Amygdala (tissue), 56 donors: ENCODE data around the gene PLA2G10.
"Not testable (repeated sequence)": the region's sequence is repeated elsewhere in the genome, so short reads cannot be mapped to it uniquely, and the experiment has no call there.

Experiments used
- DNase-seq, 56 donors: peaks; one replicate each; lab custom pipeline; 2025; lab: John Stamatoyannopoulos, UW

Gene PLA2G10, protein sequence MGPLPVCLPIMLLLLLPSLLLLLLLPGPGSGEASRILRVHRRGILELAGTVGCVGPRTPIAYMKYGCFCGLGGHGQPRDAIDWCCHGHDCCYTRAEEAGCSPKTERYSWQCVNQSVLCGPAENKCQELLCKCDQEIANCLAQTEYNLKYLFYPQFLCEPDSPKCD

DNA sequence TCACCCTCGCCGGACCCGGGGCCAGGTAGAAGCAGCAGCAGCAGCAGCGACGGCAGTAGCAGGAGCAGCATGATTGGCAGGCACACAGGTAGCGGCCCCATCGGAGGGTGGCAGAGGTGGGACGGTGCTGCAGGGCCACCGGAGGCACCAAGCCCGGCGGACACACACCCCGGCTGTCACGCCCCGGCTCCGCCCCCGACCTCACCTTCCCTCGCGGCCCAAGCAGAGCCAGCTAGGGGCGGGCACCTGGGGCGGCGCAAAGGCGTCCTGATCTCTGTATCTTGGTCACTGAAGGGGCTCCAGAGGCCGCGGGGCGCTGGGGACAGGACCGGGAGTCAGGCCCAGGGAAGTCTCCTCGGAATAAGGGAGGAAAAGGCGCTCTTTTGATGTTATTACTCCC is at the start of gene PLA2G10:
TSS of gene PLA2G10 (minus strand) at position 180 of the 400 bp plus-strand sequence. CDS start at position 101, 79 bp downstream.
- DNase-seq = not testable (repeated sequence)

DNA sequence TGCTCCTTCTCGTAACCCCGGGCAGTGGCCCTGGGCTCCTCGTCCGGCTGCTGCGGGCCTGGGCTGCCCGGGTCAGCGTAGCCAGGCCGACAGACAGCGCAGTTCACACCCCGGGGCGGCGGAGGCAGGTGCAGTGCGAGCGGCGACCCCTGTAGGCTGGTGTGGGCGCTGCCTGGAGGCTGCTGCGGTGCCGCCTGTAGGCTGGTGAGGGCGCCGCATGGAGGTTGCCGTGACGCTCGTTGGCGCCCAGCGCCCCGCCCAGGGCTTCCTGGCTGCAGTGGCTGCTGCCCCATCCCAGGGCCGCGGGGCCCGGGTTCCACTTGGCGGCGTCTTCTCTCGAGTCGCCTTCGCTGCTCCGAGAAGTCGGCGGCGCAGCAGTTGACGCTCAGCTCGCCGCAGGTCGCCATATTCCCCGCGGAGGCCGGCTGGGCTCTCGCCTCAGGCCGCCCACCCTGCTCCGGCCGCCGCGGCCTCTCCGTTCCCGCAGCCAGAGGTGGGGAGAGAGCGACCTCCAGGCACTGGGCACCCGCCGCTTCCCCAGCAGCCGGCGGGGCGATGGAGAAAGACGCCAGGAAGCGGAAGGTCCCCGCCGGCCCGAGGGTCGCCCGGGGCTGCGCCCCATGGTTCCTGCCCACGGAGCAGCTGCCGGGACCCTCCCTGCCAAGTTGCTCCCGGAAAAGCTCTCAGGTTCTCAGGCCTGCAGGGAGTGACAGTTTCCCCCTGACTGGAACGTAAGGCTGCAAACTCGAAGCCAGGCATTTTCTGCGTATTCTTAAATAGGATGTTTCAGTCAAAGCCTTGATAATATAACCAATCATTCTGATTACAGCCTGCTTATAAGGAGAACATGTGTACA is 48.4 kb upstream of the PLA2G10 start, which contains the start of gene NPIPA2:
TSS of gene NPIPA2 (plus strand) at position 261 of the 856 bp plus-strand sequence. CDS start 5,533 bp downstream, outside the sequence.
- not testable (repeated sequence) for DNase-seq

DNA sequence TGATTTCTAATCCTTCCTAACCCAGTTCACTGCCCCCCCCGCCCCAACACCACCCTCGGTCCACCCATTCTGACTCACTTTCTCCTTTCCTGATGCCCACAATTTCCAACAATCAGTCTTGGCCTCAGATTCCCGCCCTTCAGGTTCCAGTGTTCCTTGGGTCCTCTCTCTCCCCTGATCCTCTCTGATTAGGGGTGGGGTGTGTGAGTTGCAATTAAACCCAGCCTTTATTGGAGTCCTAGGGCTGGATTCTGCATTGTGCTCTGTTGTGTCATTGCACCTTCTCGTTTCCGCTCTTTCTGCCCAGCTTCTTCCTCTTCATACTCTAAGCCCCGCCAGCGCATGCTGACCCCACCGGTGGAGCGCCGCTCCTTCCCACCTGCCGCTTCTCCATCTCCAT is 47.7 kb upstream of the PLA2G10 start:
- not testable (repeated sequence) for DNase-seq

DNA sequence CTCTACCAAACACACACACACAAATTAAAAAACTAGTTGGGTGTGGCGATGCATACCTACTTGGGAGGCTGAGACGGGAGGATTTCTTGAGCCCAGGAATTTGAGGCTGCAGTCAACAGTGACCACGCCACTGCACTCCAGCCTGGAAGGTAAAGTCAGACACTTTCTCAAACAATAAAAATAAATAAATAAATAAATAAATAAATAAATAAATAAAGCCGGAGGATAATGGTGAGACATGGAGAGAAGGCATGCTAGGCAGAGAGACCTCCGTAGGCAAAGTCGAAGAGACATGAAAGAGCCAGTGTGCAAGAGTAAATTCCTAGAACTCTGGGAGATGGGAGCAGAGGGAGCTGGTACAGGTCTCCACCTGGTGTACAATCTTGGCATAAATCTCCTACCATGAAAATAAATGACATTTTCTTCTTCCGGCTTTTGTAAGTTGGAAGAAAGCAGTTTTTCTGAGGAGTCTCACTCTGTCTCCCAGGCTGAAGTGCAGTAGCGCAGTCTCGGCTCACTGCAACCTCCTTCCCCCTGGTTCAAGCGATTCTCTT is 46.8 kb upstream of the PLA2G10 start:
- DNase-seq = not testable (repeated sequence)

DNA sequence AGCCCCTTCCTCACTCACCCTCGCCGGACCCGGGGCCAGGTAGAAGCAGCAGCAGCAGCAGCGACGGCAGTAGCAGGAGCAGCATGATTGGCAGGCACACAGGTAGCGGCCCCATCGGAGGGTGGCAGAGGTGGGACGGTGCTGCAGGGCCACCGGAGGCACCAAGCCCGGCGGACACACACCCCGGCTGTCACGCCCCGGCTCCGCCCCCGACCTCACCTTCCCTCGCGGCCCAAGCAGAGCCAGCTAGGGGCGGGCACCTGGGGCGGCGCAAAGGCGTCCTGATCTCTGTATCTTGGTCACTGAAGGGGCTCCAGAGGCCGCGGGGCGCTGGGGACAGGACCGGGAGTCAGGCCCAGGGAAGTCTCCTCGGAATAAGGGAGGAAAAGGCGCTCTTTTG is 39.1 kb upstream of the PLA2G10 start:
- not testable (repeated sequence) for DNase-seq

DNA sequence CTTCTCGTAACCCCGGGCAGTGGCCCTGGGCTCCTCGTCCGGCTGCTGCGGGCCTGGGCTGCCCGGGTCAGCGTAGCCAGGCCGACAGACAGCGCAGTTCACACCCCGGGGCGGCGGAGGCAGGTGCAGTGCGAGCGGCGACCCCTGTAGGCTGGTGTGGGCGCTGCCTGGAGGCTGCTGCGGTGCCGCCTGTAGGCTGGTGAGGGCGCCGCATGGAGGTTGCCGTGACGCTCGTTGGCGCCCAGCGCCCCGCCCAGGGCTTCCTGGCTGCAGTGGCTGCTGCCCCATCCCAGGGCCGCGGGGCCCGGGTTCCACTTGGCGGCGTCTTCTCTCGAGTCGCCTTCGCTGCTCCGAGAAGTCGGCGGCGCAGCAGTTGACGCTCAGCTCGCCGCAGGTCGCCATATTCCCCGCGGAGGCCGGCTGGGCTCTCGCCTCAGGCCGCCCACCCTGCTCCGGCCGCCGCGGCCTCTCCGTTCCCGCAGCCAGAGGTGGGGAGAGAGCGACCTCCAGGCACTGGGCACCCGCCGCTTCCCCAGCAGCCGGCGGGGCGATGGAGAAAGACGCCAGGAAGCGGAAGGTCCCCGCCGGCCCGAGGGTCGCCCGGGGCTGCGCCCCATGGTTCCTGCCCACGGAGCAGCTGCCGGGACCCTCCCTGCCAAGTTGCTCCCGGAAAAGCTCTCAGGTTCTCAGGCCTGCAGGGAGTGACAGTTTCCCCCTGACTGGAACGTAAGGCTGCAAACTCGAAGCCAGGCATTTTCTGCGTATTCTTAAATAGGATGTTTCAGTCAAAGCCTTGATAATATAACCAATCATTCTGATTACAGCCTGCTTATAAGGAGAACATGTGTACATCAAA is 9.3 kb upstream of the PLA2G10 start, which contains the start of gene NPIPA3:
TSS of gene NPIPA3 (plus strand) at position 256 of the 856 bp plus-strand sequence. CDS start 5,533 bp downstream, outside the sequence.
- not testable (repeated sequence) for DNase-seq

DNA sequence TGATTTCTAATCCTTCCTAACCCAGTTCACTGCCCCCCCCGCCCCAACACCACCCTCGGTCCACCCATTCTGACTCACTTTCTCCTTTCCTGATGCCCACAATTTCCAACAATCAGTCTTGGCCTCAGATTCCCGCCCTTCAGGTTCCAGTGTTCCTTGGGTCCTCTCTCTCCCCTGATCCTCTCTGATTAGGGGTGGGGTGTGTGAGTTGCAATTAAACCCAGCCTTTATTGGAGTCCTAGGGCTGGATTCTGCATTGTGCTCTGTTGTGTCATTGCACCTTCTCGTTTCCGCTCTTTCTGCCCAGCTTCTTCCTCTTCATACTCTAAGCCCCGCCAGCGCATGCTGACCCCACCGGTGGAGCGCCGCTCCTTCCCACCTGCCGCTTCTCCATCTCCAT is 8.6 kb upstream of the PLA2G10 start:
- DNase-seq = not testable (repeated sequence)

DNA sequence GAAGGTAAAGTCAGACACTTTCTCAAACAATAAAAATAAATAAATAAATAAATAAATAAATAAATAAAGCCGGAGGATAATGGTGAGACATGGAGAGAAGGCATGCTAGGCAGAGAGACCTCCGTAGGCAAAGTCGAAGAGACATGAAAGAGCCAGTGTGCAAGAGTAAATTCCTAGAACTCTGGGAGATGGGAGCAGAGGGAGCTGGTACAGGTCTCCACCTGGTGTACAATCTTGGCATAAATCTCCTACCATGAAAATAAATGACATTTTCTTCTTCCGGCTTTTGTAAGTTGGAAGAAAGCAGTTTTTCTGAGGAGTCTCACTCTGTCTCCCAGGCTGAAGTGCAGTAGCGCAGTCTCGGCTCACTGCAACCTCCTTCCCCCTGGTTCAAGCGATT is 7.8 kb upstream of the PLA2G10 start:
- not testable (repeated sequence) for DNase-seq

DNA sequence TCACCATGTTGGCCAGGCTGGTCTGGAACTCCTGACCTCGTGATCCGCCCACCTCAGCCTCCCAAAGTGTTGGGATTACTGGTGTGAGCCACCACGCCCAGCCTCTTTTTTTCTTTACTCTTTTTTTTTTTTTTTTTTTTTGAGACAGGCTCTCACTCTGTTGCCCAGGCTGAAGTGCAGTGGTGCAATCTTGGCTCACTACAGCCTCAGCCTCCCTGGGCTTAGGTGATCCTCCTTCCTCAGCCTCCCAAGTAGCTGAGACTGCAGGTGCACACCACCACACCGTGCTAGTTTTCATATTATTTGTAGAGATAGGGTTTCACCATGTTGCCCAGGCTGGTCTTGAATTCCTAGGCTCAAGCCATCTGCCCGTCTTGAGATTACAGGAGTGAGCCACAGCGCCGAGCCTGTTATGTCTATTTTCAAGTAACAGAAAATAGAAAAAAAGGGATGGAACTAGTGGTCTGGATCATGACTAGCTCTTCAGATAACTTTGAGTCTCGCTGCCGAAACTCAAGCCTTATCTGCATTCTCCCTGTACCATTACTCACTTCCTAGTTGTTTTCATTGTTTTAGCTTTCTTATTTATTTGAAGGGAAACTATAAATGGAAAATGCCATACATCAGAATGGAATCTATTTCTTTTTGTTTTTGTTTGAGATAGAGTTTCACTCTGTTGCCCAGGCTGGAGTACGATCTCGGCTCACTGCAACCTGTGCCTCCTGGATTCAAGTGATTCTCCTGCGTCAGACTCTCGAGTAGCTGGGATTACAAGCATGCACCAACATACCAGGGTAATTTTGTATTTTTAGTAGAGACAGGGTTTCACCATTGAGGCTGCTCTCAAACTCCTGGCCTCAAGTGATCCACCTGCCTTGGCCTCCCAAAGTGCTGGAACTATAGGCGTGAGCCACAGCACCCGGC is 8.0 kb downstream of the PLA2G10 start:
- DNase-seq = not testable (repeated sequence)

DNA sequence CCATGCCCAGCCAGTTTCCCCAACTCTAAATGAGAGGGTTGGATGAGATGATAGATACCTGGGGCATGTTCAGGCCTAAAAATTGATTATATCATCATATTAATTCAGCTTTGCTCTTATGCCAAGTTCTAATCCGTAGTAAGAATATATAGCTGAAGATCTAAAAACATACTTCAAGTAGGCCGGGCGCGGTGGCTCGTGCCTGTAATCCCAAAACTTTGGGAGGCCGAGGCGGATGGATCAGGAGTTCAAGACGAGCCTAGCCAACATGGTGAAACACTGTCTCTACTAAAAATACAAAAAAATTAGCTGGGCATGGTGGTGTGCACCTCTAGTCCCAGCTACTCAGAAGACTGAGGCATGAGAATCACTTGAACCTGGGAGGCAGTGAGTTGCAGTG is 12.0 kb downstream of the PLA2G10 start:
- no peak for DNase-seq

DNA sequence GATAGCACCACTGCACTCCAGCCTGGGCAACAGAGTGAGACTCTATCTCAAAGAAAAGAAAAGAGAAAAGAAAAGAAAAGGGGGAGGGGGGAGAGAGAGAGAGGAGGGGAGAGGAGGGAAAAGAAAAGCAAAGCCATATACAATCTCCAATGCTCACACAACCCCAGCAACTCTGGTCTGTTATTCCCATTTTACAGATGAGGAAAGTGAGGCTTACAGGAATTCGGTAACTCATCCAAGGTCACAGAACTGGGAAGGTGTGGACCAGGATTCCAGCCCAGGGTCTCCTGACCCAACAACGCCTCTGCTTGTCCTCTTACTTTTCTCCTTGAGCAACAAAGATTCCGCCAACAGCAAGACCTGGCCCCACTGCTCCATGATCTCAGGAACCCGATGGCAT is 13.0 kb downstream of the PLA2G10 start:
- DNase-seq = no peak

DNA sequence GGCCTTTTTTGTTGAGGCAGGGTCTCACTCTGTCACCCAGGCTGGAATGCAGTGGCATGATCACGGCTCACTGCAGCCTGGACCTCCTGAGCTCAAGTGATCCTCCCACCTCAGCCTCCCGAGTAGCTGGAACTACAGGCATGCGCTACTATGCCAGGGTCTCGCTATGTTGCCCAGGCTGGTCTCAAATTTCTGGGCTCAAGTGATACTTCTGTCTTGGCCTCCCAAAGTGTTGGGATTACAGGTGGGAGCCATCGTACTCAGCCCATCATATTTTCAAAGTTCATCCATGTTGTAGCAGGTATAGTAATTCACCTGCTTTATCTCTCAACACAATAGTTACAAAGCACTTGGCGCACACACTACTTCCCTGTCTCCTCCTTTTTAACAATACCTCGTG is 13.7 kb downstream of the PLA2G10 start:
- DNase-seq = not testable (repeated sequence)

DNA sequence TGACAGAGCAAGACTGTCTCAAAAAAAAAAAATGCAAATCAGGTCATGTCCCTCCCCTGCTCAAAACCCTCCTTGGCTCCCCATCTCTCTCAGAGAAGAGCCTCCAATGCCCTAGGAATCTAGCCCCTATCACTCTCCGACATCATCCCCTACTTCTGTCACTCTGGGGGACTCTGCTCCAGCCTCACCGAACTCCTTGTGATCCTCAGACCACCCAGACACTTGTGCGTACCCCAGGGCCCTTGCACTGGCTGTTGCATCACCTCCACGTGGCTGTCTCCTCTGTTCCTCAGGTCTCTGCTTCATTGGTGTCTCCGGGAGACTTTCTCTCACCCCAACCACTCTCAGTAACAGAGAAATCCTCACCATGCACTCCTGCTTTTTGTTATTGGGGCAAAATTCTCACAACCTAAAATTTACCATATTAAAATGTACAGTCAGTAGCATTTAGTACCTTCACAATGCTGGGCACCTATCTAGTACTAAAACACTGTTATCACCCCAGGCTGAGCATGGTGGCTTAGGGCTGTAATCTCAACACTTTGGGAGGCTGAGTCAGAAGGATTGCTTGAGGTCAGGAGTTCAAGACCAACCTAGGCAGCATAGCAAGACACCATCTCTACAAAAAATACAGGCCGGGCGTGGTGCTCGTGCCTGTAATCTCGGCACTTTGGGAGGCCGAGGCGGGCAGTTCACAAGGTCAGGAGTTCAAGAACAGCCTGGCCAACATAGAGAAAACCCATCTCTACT is 15.2 kb downstream of the PLA2G10 start:
- DNase-seq = no peak

DNA sequence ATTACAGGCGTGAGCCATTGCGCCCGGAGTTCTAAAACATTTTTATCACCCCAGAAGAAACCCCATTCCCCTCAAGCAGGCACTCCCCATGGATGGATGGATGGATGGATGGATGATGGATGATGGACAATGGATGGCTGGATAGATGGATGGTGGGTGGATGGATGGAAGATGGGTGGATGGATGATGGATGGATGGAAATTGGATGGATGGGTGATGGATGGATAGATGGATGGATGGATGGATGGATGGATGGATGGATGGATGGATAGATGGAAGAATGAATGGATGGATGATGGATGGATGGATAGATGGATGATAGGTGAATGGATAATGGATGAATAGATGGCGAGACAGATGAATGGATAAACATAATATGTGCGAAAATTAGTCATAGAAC is 16.5 kb downstream of the PLA2G10 start:
- no peak for DNase-seq

DNA sequence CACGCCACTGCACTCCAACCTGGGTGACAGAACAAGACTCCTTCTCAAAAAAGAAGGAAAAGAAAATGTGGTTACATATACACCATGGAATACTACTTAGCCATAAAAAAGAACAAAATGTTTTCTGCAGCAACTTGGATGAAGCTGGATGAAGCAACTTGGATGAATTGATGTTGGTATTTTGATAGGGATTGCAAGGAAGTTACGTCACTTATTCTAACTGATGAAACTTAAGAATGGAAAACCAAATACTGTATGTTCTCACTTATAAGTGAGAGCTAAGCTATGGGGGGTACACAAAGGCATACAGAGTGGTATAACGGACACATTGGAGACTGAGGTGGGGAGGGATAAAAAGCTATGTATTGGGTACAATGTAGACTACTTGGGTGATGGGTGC is 17.5 kb downstream of the PLA2G10 start:
- DNase-seq = no peak

DNA sequence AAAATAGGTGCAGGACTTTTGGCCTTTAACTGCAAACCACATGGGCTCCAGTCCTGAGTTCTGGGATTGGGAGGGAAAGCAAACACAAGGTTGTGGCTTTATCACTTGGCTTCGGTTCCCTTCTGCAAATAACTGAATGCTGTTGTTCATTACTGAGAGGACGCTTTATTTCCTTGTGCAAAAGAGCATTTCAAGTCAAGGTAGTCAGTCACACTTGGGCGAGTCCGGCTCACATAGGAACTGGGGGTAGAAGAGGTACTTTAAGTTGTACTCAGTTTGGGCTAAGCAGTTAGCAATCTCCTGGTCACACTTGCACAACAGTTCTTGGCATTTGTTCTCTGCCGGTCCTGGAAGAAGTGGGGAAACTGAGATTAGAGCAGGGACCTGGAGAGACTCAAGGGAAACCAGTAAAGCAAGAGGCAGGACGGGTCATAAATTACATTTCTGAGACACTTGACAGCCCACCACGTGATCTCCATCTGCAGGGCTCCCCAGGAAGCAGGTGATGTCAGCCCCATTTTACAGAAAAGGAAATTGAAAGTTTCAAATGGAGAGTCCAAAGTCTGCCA is 21.6 kb downstream of the PLA2G10 start:
- DNase-seq = no peak

DNA sequence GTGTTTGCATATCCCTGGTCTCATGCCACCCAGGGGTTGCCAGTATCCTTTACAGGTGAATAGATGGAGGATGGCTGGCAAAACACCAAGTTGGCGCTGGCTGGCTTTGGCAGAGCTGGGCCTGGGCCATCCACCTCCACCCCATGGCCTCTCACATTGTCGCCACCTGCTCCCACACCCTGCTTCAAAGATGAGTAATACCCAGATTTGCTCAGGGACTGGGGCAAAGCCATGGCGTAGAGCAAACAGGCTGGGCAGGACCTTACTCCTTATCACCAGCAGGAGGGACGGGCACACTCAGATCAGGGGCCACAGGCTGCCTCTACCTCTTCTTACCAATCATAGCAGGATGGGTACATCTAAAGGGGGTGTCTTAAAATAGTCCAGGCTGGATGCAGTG is 24.3 kb downstream of the PLA2G10 start:
- DNase-seq = peak in 1 of 56 donors; percentile 2

DNA sequence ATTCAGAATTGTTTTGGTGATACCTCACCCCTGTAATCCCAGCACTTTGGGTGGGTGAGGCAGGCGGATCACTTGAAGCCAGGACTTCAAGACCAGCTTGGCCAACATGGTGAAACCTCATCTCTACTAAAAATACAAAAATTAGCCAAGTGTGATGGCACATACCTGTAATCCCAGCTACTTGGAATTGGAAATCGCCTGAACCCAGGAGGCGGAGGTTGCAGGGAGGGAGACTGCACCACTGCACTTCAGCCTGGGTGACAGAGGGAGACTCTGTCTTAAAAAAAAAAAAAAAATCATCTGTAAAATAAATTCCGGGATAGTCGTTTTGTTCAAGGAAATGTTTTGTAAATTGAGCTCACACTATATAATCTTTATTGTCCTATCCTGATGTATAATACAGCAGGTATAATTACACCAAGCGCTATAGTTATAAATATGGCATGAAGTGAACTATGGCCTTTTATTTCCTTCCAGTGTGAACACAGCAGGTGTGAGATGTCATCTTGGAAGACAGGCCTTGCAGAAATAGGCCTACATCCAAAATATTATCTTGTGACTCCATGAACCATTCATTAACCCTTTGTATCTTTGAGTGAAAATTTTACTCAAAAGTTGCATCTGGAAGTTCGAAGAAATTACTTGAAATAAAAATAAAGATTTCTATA is 25.4 kb downstream of the PLA2G10 start:
- DNase-seq = no peak
